ENCODE measurements around the gene GTPBP6.

DNA sequence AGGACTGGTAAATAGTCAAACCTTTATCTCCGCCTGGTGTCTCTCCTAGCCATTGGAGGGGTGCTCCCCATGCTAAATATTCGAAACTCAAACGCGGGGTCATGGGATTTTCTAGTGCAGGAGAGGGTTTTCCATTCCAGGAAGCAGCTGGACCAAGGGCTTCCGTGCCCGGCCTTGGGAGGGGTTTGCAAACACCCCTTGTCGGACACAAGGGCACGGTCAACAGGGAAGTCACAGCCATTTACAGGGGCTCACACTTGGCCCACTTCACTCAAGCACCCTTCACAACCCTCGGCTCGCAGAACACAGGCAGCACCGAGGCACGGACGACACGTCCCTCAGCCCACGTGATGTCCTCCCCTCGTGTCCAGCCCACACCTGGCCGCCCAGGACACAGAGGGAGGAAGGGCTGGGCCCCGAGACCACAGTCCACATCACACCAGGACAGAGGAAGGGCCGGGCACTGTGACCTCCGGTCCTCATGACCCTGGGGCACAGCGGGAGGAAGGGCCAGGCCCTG, 47.7 kb downstream of the GTPBP6 start:
- no peak for TF ChIP-seq FOS (IDR thresholded peaks at IDR 0.05; ENCODE audit: borderline replicate concordance, insufficient read depth, low read length)
- TF ChIP-seq, protein P1, sequence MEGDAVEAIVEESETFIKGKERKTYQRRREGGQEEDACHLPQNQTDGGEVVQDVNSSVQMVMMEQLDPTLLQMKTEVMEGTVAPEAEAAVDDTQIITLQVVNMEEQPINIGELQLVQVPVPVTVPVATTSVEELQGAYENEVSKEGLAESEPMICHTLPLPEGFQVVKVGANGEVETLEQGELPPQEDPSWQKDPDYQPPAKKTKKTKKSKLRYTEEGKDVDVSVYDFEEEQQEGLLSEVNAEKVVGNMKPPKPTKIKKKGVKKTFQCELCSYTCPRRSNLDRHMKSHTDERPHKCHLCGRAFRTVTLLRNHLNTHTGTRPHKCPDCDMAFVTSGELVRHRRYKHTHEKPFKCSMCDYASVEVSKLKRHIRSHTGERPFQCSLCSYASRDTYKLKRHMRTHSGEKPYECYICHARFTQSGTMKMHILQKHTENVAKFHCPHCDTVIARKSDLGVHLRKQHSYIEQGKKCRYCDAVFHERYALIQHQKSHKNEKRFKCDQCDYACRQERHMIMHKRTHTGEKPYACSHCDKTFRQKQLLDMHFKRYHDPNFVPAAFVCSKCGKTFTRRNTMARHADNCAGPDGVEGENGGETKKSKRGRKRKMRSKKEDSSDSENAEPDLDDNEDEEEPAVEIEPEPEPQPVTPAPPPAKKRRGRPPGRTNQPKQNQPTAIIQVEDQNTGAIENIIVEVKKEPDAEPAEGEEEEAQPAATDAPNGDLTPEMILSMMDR (IDR thresholded peaks at IDR 0.05; ENCODE audit: extremely low read depth in 1 of 2, insufficient read depth in 1 of 2, low read depth in 1 of 2, low read length in 2 of 2) = no peak
